Natural killer cell (primary cell): ENCODE results near the gene LRRC34. TPM values are rescaled to one million over a fixed set of nuclear protein-coding genes. Genes with fewer than 3 reads are reported as not detected.

ENCODE experiments used
- ATAC-seq, 3 donors: fragments of 150-1000 bp in 2 of 3; fragments of 200-7000 bp in 1 of 3; cut with Tn5 transposase; 1 replicate in 1 of 3; 2 replicates in 2 of 3; pipeline ENCODE4 v1.10.0; 2021; ENCODE audit warnings: mild to moderate bottlenecking in 2 of 3, moderate library complexity in 2 of 3
- DNase-seq, 2 donors: peaks; one replicate each; pipeline versions ENCODE4 v3.0.0 to v3.0.0-alpha.2; 2013 to 2021; ENCODE audit warnings: mixed read lengths in 1 of 2
- H3K27ac ChIP-seq: one replicate; pipeline ENCODE4 v1.5.1; 2013; ENCODE audit warnings: mild to moderate bottlenecking, low read length
- H3K27me3 ChIP-seq: one replicate; pipeline ENCODE4 v1.6.1; 2013; ENCODE audit warnings: low read length; ENCODE audit not compliant: control insufficient read depth, insufficient read depth
- H3K36me3 ChIP-seq: one replicate; pipeline ENCODE4 v1.6.1; 2013; ENCODE audit warnings: low read length; ENCODE audit not compliant: control insufficient read depth, insufficient read depth
- H3K4me1 ChIP-seq: one replicate; pipeline ENCODE4 v1.6.1; 2013; ENCODE audit warnings: low read length; ENCODE audit not compliant: control insufficient read depth, insufficient read depth
- H3K4me3 ChIP-seq: one replicate; pipeline ENCODE4 v1.5.1; 2013; ENCODE audit warnings: low read length
- H3K9me3 ChIP-seq: one replicate; pipeline ENCODE4 v1.6.1; 2013; ENCODE audit warnings: low read length; ENCODE audit not compliant: control insufficient read depth, insufficient read depth
- H3K27ac Mint-ChIP-seq, 2 donors: one replicate each; pipeline ENCODE4 v1.8.0; 2022; ENCODE audit warnings: mild to moderate bottlenecking in 2 of 2, mixed read lengths in 2 of 2, moderate library complexity in 1 of 2
- H3K27me3 Mint-ChIP-seq, 2 donors: one replicate each; pipeline ENCODE4 v1.8.0; 2022; ENCODE audit warnings: low read depth in 2 of 2, mixed read lengths in 2 of 2
- H3K36me3 Mint-ChIP-seq: one replicate; pipeline ENCODE4 v1.8.0; 2022; ENCODE audit warnings: mixed read lengths
- H3K4me1 Mint-ChIP-seq, 2 donors: one replicate each; pipeline ENCODE4 v1.8.0; 2022; ENCODE audit warnings: mixed read lengths in 2 of 2
- H3K4me3 Mint-ChIP-seq: one replicate; pipeline ENCODE4 v1.8.0; 2022; ENCODE audit warnings: mild to moderate bottlenecking, moderate library complexity, mixed read lengths
- H3K9me3 Mint-ChIP-seq, 2 donors: one replicate each; pipeline ENCODE4 v1.8.0; 2022; ENCODE audit warnings: mixed read lengths in 2 of 2
- WGBS: methylation state at CpG from one replicate; pipeline ENCODE4 v1.1.7; 2013; ENCODE audit warnings: missing lambda C conversion rate; ENCODE audit not compliant: insufficient coverage; 5-methylcytosine and 5-hydroxymethylcytosine counted together
- intact Hi-C: fragments of 100-400 bp; cut with micrococcal nuclease; formaldehyde crosslinking; loops from one replicate; pipeline ENCODE4 v1.14.2; 2022
- total RNA-seq, 4 donors: library from RNA; stranded (reverse); fragments of 120-200 nt in 1 of 4; gene quantifications; one replicate each; pipeline versions ENCODE4 v1.2.3 to v1.2.4, GENCODE V29; 2013 to 2022
- TF ChIP-seq, protein P1 (sequence below): fragments of 200-600 bp; IDR thresholded peaks from one replicate; pipeline ENCODE4 v1.8.0; 2022; ENCODE audit warnings: antibody characterized with exemption

LRRC34 gene
- total RNA-seq, 3 donors from 2014 or later (not counting 1 experiment from before 2014, with no cell fraction given): 0.45 to 1.0 (median 0.48) TPM

DNA sequence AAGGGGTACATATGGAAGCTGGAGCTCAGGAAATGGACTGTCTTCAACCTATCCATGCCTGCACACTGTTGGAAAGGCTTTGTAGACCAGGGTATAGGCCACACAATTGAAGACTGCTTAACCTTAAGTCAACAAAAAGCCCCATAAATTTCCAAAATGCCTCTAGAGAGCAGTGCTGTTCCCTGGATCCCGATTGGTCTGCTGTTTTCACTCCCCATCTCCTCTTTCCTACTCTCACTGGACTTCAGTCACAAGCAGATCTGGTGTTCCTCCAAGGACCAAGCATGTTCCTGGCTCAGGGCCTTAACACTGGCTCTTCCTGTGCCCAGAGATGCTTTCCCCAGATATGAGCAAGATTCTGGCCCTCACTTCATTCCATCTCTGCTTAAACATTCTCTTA is 22.8 kb upstream of the LRRC34 start:
- ATAC-seq: no peak
- Mint-ChIP-seq H3K4me3 (no peak overlapping the region), H3K9me3 (no peaks in the 10 kb centered on the region), H3K27me3 (peaks cover 9 to 26% of the 10 kb centered on the region in 2 donors), H3K27ac (no peak overlapping the region), H3K4me1 (no peaks in the 10 kb centered on the region), H3K36me3 (no peaks in the 10 kb centered on the region)
- WGBS: 70% methylated on average over 1 of the region's 1 CpG
- no peaks in the 10 kb centered on the region for H3K27me3 ChIP-seq
- TF ChIP-seq, protein P1, sequence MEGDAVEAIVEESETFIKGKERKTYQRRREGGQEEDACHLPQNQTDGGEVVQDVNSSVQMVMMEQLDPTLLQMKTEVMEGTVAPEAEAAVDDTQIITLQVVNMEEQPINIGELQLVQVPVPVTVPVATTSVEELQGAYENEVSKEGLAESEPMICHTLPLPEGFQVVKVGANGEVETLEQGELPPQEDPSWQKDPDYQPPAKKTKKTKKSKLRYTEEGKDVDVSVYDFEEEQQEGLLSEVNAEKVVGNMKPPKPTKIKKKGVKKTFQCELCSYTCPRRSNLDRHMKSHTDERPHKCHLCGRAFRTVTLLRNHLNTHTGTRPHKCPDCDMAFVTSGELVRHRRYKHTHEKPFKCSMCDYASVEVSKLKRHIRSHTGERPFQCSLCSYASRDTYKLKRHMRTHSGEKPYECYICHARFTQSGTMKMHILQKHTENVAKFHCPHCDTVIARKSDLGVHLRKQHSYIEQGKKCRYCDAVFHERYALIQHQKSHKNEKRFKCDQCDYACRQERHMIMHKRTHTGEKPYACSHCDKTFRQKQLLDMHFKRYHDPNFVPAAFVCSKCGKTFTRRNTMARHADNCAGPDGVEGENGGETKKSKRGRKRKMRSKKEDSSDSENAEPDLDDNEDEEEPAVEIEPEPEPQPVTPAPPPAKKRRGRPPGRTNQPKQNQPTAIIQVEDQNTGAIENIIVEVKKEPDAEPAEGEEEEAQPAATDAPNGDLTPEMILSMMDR: no peak
- peaks cover 4% of the 10 kb centered on the region for H3K4me1 ChIP-seq
- H3K9me3 ChIP-seq: no peaks in the 10 kb centered on the region
- intact Hi-C loops: no loop called here
- no peak overlapping the region for H3K4me3 ChIP-seq
- H3K36me3 ChIP-seq: no peaks in the 10 kb centered on the region
- no peak for DNase-seq
- H3K27ac ChIP-seq: no peak overlapping the region

DNA sequence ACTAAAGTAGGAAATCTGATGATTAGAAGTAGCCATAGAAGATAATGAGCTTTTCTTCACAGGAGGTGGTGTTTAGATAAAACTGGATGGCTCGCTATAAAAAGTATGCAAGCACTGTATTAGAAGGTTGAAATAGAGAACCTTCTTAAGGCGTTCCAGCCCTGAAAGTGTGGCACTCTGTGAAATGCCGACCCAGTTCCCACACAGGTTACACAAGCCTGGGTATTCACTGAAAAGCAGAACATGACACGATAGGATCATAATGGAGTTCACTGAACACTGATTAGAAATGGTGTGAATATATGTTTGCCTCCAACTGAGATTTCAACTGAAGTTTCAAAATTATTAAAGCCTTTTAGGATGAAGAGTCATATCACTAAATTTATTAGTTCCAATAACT is 15.0 kb upstream of the LRRC34 start:
- Mint-ChIP-seq H3K4me1 (no peaks in the 10 kb centered on the region), H3K36me3 (no peaks in the 10 kb centered on the region), H3K27me3 (peaks cover 2 to 4% of the 10 kb centered on the region in 2 donors), H3K27ac (no peak overlapping the region), H3K4me3 (no peak overlapping the region), H3K9me3 (no peaks in the 10 kb centered on the region)
- no peaks in the 10 kb centered on the region for H3K9me3 ChIP-seq
- ATAC-seq: no peak
- H3K4me3 ChIP-seq: no peak overlapping the region
- intact Hi-C loops: no loop called here
- H3K27ac ChIP-seq: no peak overlapping the region
- TF ChIP-seq, protein P1: no peak
- DNase-seq: no peak
- WGBS: 82% methylated on average over 4 of the region's 4 CpGs
- no peaks in the 10 kb centered on the region for H3K36me3 ChIP-seq
- no peaks in the 10 kb centered on the region for H3K4me1 ChIP-seq
- H3K27me3 ChIP-seq: no peaks in the 10 kb centered on the region

DNA sequence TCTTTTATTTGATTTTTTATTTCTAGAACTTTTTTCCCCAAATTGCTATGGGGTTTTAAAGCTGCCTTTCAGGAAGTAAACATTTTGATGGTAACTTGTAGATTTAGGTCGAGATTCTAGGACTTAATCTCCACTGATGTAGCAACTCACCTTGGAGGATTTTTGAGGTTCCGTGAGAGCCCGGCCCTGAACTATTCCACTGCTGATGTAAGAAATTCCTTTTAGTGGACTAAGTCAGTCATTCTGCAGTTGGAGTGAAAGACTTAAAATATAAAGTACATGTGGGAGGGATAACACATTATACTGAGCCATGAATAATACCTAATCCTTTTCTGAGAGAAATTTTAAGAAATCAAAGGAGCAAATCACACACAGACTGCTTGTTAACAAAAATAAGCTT is 12.6 kb upstream of the LRRC34 start:
- Mint-ChIP-seq H3K27ac (no peak overlapping the region), H3K36me3 (no peaks in the 10 kb centered on the region), H3K4me1 (no peaks in the 10 kb centered on the region), H3K27me3 (peaks cover 10 to 12% of the 10 kb centered on the region in 2 donors), H3K9me3 (no peaks in the 10 kb centered on the region), H3K4me3 (no peak overlapping the region)
- Histone ChIP-seq H3K4me3 (no peak overlapping the region), H3K27me3 (no peaks in the 10 kb centered on the region), H3K27ac (no peak overlapping the region), H3K9me3 (no peaks in the 10 kb centered on the region), H3K4me1 (no peaks in the 10 kb centered on the region), H3K36me3 (no peaks in the 10 kb centered on the region)
- intact Hi-C loops: no loop called here
- DNase-seq (no peak), ATAC-seq (no peak)
- WGBS: 80% methylated on average over 3 of the region's 3 CpGs
- TF ChIP-seq, protein P1: no peak

DNA sequence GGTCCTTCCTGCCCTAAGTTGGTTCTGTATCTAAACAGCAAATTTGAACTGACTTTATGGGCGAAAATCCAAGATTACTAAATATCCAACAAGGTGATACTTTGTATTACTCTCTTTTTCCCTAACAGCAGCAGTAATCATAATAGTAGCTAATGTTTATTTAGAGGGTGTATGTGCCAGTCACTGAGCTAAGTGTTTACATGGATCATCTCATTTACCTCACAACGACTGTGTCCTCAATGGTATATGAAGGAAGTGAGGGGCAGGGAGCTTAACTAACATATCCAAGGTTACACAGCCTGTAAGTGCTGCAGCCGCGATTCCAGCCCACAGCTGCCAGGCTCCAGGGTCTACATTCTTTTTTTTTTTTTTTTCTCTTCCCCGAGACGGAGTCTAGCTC is 10.3 kb upstream of the LRRC34 start:
- intact Hi-C loops: no loop called here
- no peaks in the 10 kb centered on the region for H3K9me3 Mint-ChIP-seq
- H3K27me3 Mint-ChIP-seq: peaks cover 19 to 30% of the 10 kb centered on the region in 2 donors

More for the DNA sequence above, 10.3 kb upstream of the LRRC34 start:
- Histone ChIP-seq H3K4me3 (no peak overlapping the region), H3K27ac (no peak overlapping the region), H3K4me1 (no peaks in the 10 kb centered on the region), H3K27me3 (no peaks in the 10 kb centered on the region), H3K36me3 (no peaks in the 10 kb centered on the region), H3K9me3 (no peaks in the 10 kb centered on the region)
- Mint-ChIP-seq H3K4me3 (no peak overlapping the region), H3K27ac (no peak overlapping the region), H3K36me3 (no peaks in the 10 kb centered on the region), H3K4me1 (no peaks in the 10 kb centered on the region)
- DNase-seq: no peak
- WGBS: 90% methylated on average over 4 of the region's 6 CpGs
- ATAC-seq: no peak
- TF ChIP-seq, protein P1: no peak
